HepG2 (cell line): ENCODE measurements around the gene CCDC154. TPM values are rescaled to one million over a fixed set of nuclear protein-coding genes. Genes with fewer than 3 reads are reported as not detected.

ENCODE experiments used
- ARNT ChIP-seq: fragments of 450-650 bp; IDR thresholded peaks from 2 replicates; pipeline ENCODE4 v1.6.1; 2017
- ATRX ChIP-seq: sonication (generic); formaldehyde crosslinking; IDR thresholded peaks from 2 replicates; pipeline ENCODE4 v1.4.0; 2020; ENCODE audit warnings: missing genetic modification reagents, borderline replicate concordance
- GATAD1 ChIP-seq: IDR thresholded peaks from 2 replicates; pipeline ENCODE4 v1.6.1; 2016; ENCODE audit warnings: missing genetic modification reagents, missing compliant biosample characterization
- HNRNPUL1 ChIP-seq: fragments of 200-400 bp; formaldehyde crosslinking; IDR thresholded peaks from 2 replicates; pipeline ENCODE4 v1.6.1; 2017; ENCODE audit warnings: low read depth, mild to moderate bottlenecking, low read length, moderate library complexity
- MAFG ChIP-seq: sonication (generic); formaldehyde crosslinking; IDR thresholded peaks from 2 replicates; pipeline ENCODE4 v1.5.1; 2020; ENCODE audit warnings: mild to moderate bottlenecking, missing genetic modification reagents
- MAZ ChIP-seq, 2 experiments: sonication (generic) in 1 of 2; formaldehyde crosslinking in 1 of 2; IDR thresholded peaks; 2 replicates each; pipeline versions ENCODE4 v1.5.0 to v1.6.1; 2012 to 2020; ENCODE audit warnings: low read depth in 2 of 2, mild to moderate bottlenecking in 2 of 2, borderline replicate concordance in 1 of 2, improper control_type of control experiment in 1 of 2, low read length in 1 of 2, missing genetic modification reagents in 1 of 2, moderate library complexity in 1 of 2
- NR1H2 ChIP-seq: sonication (generic); formaldehyde crosslinking; IDR thresholded peaks from 2 replicates; pipeline ENCODE4 v1.8.1; 2022; ENCODE audit warnings: low read depth, missing genetic modification reagents, borderline replicate concordance
- POLR2A ChIP-seq, 2 experiments: IDR thresholded peaks; 2 replicates each; pipeline ENCODE4 v1.6.1; 2011; ENCODE audit warnings: low read depth in 2 of 2, low read length in 2 of 2, mild to moderate bottlenecking in 1 of 2, moderate library complexity in 1 of 2; ENCODE audit not compliant: insufficient read depth in 1 of 2
- RAD21 ChIP-seq: fragments of 450-650 bp; formaldehyde crosslinking; IDR thresholded peaks from 2 replicates; pipeline ENCODE4 v1.5.0; 2020; ENCODE audit warnings: mild to moderate bottlenecking
- RBAK ChIP-seq: sonication (generic); formaldehyde crosslinking; IDR thresholded peaks from 2 replicates; pipeline ENCODE4 v1.5.1; 2020; ENCODE audit warnings: mild to moderate bottlenecking, missing genetic modification reagents
- REL ChIP-seq: sonication (generic); formaldehyde crosslinking; conservative IDR thresholded peaks from 2 replicates; pipeline ENCODE4 v1.8.0; 2022; ENCODE audit warnings: mild to moderate bottlenecking, missing genetic modification reagents, moderate library complexity
- TAF15 ChIP-seq: fragments of 200-400 bp; formaldehyde crosslinking; IDR thresholded peaks from one replicate; pipeline ENCODE4 v1.6.1; 2018; ENCODE audit warnings: mild to moderate bottlenecking, low read depth, low read length; ENCODE audit not compliant: poor library complexity, severe bottlenecking
- TBL1XR1 ChIP-seq: fragments of 150-350 bp; IDR thresholded peaks from 2 replicates; pipeline ENCODE4 v1.6.1; 2014; ENCODE audit warnings: borderline replicate concordance, low read length; ENCODE audit not compliant: partially characterized antibody
- ZBTB38 ChIP-seq: sonication (generic); formaldehyde crosslinking; IDR thresholded peaks from 2 replicates; pipeline ENCODE4 v1.5.1; 2020; ENCODE audit warnings: mild to moderate bottlenecking, missing genetic modification reagents
- ZFX ChIP-seq: sonication (generic); formaldehyde crosslinking; IDR thresholded peaks from 2 replicates; pipeline ENCODE4 v1.4.0; 2020; ENCODE audit warnings: mild to moderate bottlenecking, low read depth, missing genetic modification reagents, moderate library complexity
- ZKSCAN5 ChIP-seq: sonication (generic); formaldehyde crosslinking; IDR thresholded peaks from 2 replicates; pipeline ENCODE4 v1.5.1; 2020; ENCODE audit warnings: mild to moderate bottlenecking, missing genetic modification reagents
- ZMAT3 ChIP-seq: sonication (generic); formaldehyde crosslinking; conservative IDR thresholded peaks from 2 replicates; pipeline ENCODE4 v1.7.0; 2021; ENCODE audit warnings: missing genetic modification reagents
- ZNF10 ChIP-seq: sonication (generic); formaldehyde crosslinking; IDR thresholded peaks from 2 replicates; pipeline ENCODE4 v1.4.0; 2020; ENCODE audit warnings: mild to moderate bottlenecking, low read depth, missing genetic modification reagents, borderline replicate concordance
- ZNF263 ChIP-seq: sonication (generic); formaldehyde crosslinking; IDR thresholded peaks from 2 replicates; pipeline ENCODE4 v1.4.0; 2020; ENCODE audit warnings: missing genetic modification reagents
- ZNF329 ChIP-seq: sonication (generic); formaldehyde crosslinking; IDR thresholded peaks from 2 replicates; pipeline ENCODE4 v1.9.0; 2021; ENCODE audit warnings: low read depth, mild to moderate bottlenecking, missing genetic modification reagents
- ZNF430 ChIP-seq: sonication (generic); formaldehyde crosslinking; IDR thresholded peaks from 2 replicates; pipeline ENCODE4 v1.9.0; 2021; ENCODE audit warnings: mild to moderate bottlenecking, missing genetic modification reagents
- ZNF543 ChIP-seq: sonication (generic); formaldehyde crosslinking; IDR thresholded peaks from 2 replicates; pipeline ENCODE4 v1.4.0; 2020; ENCODE audit warnings: mild to moderate bottlenecking, missing genetic modification reagents
- ZNF564 ChIP-seq: sonication (generic); formaldehyde crosslinking; IDR thresholded peaks from 2 replicates; pipeline ENCODE4 v1.8.1; 2023; ENCODE audit warnings: mild to moderate bottlenecking, missing genetic modification reagents
- ZNF567 ChIP-seq: sonication (generic); formaldehyde crosslinking; IDR thresholded peaks from 2 replicates; pipeline ENCODE4 v1.8.1; 2023; ENCODE audit warnings: mild to moderate bottlenecking, missing genetic modification reagents, borderline replicate concordance
- ZNF777 ChIP-seq: sonication (generic); formaldehyde crosslinking; IDR thresholded peaks from 2 replicates; pipeline ENCODE4 v1.4.0; 2020; ENCODE audit warnings: missing genetic modification reagents
- ZSCAN12 ChIP-seq: sonication (generic); formaldehyde crosslinking; IDR thresholded peaks from 2 replicates; pipeline ENCODE4 v1.9.0; 2021; ENCODE audit warnings: mild to moderate bottlenecking, missing genetic modification reagents
- ZSCAN9 ChIP-seq: IDR thresholded peaks from 2 replicates; pipeline ENCODE4 v1.6.1; 2016; ENCODE audit warnings: borderline replicate concordance
- polyA plus RNA-seq, 8 experiments: library from polyadenylated mRNA; depleted of rRNA in 3 of 8; stranded (reverse) in 7 of 8; unstranded in 1 of 8; fragments of >200 nt; fragmentation: Illumina TruSeq in 4 of 8; extraction: Trizol in 4 of 8; gene quantifications; 2 replicates each; pipeline versions ENCODE4 v1.2.1 to v1.2.3, GENCODE V29; 2011 to 2016; ENCODE audit warnings: low read depth in 4 of 8, missing spikeins in 1 of 8, mixed read lengths in 1 of 8; ENCODE audit not compliant: insufficient read depth in 1 of 8
- total RNA-seq, 5 experiments: library from RNA; depleted of rRNA; stranded (reverse); fragments of >200 nt; fragmentation: Illumina TruSeq; extraction: Trizol; gene quantifications; 2 replicates each; pipeline ENCODE4 v1.2.3, GENCODE V29; 2016; ENCODE audit warnings: low read depth in 1 of 5
- TF ChIP-seq, protein P1 (sequence below): sonication (generic); formaldehyde crosslinking; IDR thresholded peaks from 2 replicates; pipeline ENCODE4 v1.4.0; 2020; ENCODE audit warnings: missing genetic modification reagents
- TF ChIP-seq, protein P2 (sequence below): sonication (generic); formaldehyde crosslinking; IDR thresholded peaks from 2 replicates; pipeline ENCODE4 v1.8.0; 2022; ENCODE audit warnings: missing genetic modification reagents, mild to moderate bottlenecking, borderline replicate concordance

The CCDC154 gene
- total and polyA plus RNA-seq, 2 of the 13 experiments (the other 11 are each of a cell fraction or from before 2014, with no cell fraction given): 0.92 to 1.5 TPM

DNA sequence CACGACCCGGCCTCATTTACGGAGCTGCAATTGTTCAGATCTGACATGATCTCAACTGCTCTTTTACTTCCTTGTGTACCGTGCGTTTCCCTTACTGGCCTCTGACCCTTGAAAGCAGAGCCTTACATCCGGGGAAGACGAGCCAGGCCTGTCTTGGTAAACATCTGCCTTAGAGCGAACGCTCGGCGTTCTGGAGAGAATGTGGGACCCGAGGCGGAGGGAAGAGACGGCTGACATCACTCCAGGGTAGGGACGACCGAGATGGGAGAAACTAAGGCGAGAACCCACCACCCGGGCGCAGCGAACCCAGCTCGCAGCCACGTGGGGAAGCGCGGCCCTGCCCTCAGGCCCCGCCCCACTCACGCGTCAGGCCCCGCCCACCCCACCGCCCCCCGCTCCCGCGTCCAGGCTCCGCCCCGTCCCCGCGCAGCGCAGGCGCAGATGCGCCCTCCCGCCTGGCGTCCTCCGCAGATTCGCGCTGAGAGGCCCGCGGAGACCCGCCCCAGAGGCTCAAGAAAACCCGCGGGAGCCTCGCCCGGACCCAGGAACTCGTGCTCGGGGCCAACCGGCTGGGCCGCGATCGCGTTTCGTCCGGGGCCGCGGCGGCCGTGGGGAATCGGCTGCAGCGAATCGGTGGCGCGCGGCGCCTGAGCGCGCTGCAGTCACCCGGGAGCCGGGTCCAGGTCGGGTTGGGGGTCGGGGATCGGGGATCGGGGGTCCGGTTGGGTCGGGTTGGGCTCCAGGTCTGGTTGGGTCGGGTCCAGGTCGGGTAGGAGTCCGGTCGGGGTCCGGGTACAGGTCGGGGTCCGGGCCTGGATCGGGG, 48.8 kb upstream of the CCDC154 start, which contains the start of gene TELO2 (continued):
- 0 out of 2 replicates have a peak, but pooled peaks have one; percentile 17 for TF ChIP-seq MAZ (IDR thresholded peaks at IDR 0.05; ENCODE audit: borderline replicate concordance, low read depth, low read length)
- TF ChIP-seq MAZ (CRISPR knock-in tag; IDR thresholded peaks at IDR 0.05; ENCODE audit: low read depth): no peak; the same call in none of the 2 replicates
- no peak for TF ChIP-seq ZNF567 (CRISPR knock-in tag)
- no peak for TF ChIP-seq TBL1XR1
- TF ChIP-seq ZNF263 (CRISPR knock-in tag): no peak
- TF ChIP-seq REL: 0 out of 2 replicates have a peak, but pooled peaks have one; percentile 31
- TF ChIP-seq HNRNPUL1: no peak
- no peak for TF ChIP-seq NR1H2
- peak; percentile 73; the same call in 1 of the 2 replicates for TF ChIP-seq ZBTB38 (CRISPR knock-in tag)
- no peak for TF ChIP-seq ATRX (CRISPR knock-in tag)
- TF ChIP-seq RAD21 (CRISPR knock-in tag): no peak
- 0 out of 2 replicates have a peak, but pooled peaks have one; percentile 24 for TF ChIP-seq ZNF430 (CRISPR knock-in tag)
- TF ChIP-seq TAF15: no peak
- TF ChIP-seq ZFX (CRISPR knock-in tag): peak; percentile 93
- TF ChIP-seq ZKSCAN5 (CRISPR knock-in tag): no peak
- TF ChIP-seq, protein P1, sequence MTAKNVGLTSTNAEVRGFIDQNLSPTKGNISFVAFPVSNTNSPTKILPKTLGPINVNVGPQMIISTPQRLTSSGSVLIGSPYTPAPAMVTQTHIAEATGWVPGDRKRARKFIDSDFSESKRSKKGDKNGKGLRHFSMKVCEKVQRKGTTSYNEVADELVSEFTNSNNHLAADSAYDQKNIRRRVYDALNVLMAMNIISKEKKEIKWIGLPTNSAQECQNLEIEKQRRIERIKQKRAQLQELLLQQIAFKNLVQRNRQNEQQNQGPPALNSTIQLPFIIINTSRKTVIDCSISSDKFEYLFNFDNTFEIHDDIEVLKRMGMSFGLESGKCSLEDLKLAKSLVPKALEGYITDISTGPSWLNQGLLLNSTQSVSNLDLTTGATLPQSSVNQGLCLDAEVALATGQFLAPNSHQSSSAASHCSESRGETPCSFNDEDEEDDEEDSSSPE (CRISPR knock-in tag): peak; percentile 65
- TF ChIP-seq, protein P2, sequence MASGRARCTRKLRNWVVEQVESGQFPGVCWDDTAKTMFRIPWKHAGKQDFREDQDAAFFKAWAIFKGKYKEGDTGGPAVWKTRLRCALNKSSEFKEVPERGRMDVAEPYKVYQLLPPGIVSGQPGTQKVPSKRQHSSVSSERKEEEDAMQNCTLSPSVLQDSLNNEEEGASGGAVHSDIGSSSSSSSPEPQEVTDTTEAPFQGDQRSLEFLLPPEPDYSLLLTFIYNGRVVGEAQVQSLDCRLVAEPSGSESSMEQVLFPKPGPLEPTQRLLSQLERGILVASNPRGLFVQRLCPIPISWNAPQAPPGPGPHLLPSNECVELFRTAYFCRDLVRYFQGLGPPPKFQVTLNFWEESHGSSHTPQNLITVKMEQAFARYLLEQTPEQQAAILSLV (CRISPR knock-in tag): no peak
- peak; percentile 58; the same call in 1 of the 2 replicates for TF ChIP-seq ZMAT3
- no peak for TF ChIP-seq ZNF10 (CRISPR knock-in tag)
- peak; percentile 11; the same call in 1 of the 2 replicates for TF ChIP-seq ZNF777 (CRISPR knock-in tag)
- peak; percentile 64; the same call in 1 of the 2 replicates for TF ChIP-seq ZNF564 (CRISPR knock-in tag)
- no peak for TF ChIP-seq ZNF329 (CRISPR knock-in tag)
- TF ChIP-seq MAFG (CRISPR knock-in tag): no peak
- TF ChIP-seq ZSCAN9 (CRISPR knock-in tag): no peak; the same call in 1 of the 2 replicates
- TF ChIP-seq ARNT: no peak
- TF ChIP-seq ZSCAN12 (CRISPR knock-in tag): no peak
- no peak for TF ChIP-seq RBAK (CRISPR knock-in tag)
- peak; percentile 90 for TF ChIP-seq GATAD1 (CRISPR knock-in tag)
- peak; percentile 55; the same call in 1 of the 2 replicates for TF ChIP-seq ZNF543
- TF ChIP-seq POLR2A (IDR thresholded peaks at IDR 0.05; ENCODE audit: insufficient read depth in 1 of 2, low read depth in 2 of 2, low read length in 2 of 2): peak; percentile 71 to 83; a peak in 3 of 4 replicates
